COLO668 (cell line): ENCODE results near the gene REN.

ENCODE experiments used
- DNase-seq: peaks from one replicate; lab custom pipeline; 2025; ENCODE audit not compliant: unreplicated experiment; lab: John Stamatoyannopoulos, UW

REN gene

GRCh38 chr1:204191456-204191855 is 25.3 kb upstream of the REN start:
- no peak for DNase-seq

- DNase-seq: peak; percentile 55
Observed at GRCh38 chr1:204190212-204191211, 24.4 kb upstream of the REN start.

GRCh38 chr1:204188959-204189639 is 23.0 kb upstream of the REN start:
- no peak for DNase-seq

GRCh38 chr1:204186597-204186996 is 20.5 kb upstream of the REN start:
- DNase-seq: no peak

- no peak for DNase-seq
Observed at GRCh38 chr1:204181116-204181515, 15.0 kb upstream of the REN start.

GRCh38 chr1:204180133-204180532 is 14.0 kb upstream of the REN start:
- DNase-seq: peak; percentile 52

- no peak for DNase-seq
Observed at GRCh38 chr1:204178487-204179281, 12.5 kb upstream of the REN start.

GRCh38 chr1:204177133-204177532 is 11.0 kb upstream of the REN start:
- no peak for DNase-seq

GRCh38 chr1:204176049-204176448 is 9.9 kb upstream of the REN start:
- no peak for DNase-seq

GRCh38 chr1:204174958-204175357 is 8.8 kb upstream of the REN start:
- DNase-seq: no peak

- DNase-seq: no peak
Observed at GRCh38 chr1:204172404-204173029, 6.4 kb upstream of the REN start.

GRCh38 chr1:204171751-204172178 is 5.6 kb upstream of the REN start:
- no peak for DNase-seq

GRCh38 chr1:204170494-204171155 is 4.5 kb upstream of the REN start:
- no peak for DNase-seq

GRCh38 chr1:204169858-204170257 is 3.7 kb upstream of the REN start:
- DNase-seq: no peak

GRCh38 chr1:204167730-204168129 is 1.6 kb upstream of the REN start:
- no peak for DNase-seq

- DNase-seq: peak; percentile 84
Observed at GRCh38 chr1:204162494-204163074, 3.6 kb downstream of the REN start.

- DNase-seq: no peak
Observed at GRCh38 chr1:204161609-204162493, 4.3 kb downstream of the REN start.

- no peak for DNase-seq
Observed at GRCh38 chr1:204157962-204158361, 8.2 kb downstream of the REN start.

- DNase-seq: no peak
Observed at GRCh38 chr1:204155881-204156280, 10.3 kb downstream of the REN start.
